Epithelial cell of umbilical artery (primary cell): ENCODE data around the gene PSMD13. TPM values are rescaled to one million over a fixed set of nuclear protein-coding genes. Genes with fewer than 3 reads are reported as not detected.

Experiments used
- total RNA-seq: library from RNA; depleted of rRNA; stranded (reverse); fragments of >200 nt; gene quantifications from 2 replicates; pipeline ENCODE4 v1.2.3, GENCODE V29; 2014

The PSMD13 gene
- 212 and 331 TPM in 2 replicates for total RNA-seq

DNA sequence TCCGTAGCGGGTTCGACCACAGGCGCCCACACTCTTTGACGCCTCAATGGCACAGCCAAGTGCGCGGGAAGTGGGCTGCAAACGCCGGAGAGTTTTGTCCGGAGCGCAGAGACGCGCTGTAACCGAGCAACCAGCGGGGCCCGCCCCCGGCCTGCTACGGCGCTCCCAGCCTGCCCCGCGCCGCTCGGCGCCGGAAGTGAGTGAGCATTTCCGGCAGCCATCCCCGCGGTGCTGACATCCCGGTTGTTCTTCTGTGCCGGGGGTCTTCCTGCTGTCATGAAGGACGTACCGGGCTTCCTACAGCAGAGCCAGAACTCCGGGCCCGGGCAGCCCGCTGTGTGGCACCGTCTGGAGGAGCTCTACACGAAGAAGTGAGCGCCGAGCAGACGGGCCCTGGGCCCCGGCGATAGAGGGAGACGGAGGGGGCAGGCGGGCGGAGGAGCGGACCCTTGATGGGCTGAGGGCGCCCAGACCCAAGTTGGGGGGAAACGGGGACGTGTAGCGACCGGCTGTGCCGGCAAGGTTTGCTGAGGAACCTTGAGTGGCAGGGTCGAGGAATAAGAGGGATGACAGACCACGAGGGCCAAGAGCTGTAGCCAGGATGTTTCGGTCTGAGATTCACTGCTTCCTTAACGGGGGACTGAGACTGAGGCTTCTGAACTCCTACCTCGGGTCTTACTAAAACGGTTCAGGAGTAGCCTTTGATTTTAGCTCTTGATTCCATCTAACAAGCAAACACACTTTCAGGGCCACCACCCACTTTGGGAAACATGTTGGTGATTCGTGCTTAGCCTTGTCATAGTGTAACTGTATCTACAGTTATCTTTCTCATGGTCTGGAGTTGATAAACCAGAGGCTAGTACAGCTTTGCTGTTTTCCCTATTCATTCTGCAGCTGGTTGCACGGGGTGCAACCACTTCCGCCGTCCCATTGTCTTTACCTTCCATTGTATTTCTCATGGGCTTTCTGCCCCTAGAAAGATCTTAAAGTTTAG is at the start of gene PSMD13:
TSS of gene PSMD13 (plus strand) at position 203 of the 994 bp plus-strand sequence. CDS start at position 277, 74 bp downstream.

DNA sequence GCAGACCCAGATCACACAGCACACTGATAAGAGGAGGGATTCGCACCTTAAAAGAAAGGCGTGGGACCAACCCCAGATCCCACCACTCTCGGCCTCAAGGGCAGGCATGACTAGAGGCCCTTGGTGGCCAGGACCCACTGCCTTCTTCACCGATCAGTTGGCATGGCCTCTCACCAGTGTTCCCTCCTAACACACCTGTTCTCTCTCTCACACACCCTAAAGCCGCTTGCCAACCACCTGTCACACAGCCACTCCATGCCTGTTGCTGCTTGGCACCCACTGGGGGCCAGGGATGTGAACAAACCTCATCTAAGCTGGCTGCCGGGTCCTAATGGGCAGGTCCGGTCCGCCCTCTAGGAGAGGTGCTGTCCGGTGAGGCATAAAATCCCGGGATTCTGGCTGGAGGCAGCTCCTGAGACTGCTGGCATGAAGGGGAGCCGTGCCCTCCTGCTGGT is 44.1 kb upstream of the PSMD13 start, which contains the start of gene SCGB1C1:
TSS of gene SCGB1C1 (plus strand) at position 405 of the 455 bp plus-strand sequence. CDS start at position 427, 22 bp downstream.

GRCh38 chr11:207208-207862 is 29.4 kb upstream of the PSMD13 start, which contains the start of the genes BET1L and RIC8A:
Gene BET1L (minus strand): TSS chr11:207399. CDS start chr11:207321, 78 bp downstream.
Gene RIC8A (plus strand): TSS chr11:207708. CDS start chr11:208855, 1,147 bp downstream.

DNA sequence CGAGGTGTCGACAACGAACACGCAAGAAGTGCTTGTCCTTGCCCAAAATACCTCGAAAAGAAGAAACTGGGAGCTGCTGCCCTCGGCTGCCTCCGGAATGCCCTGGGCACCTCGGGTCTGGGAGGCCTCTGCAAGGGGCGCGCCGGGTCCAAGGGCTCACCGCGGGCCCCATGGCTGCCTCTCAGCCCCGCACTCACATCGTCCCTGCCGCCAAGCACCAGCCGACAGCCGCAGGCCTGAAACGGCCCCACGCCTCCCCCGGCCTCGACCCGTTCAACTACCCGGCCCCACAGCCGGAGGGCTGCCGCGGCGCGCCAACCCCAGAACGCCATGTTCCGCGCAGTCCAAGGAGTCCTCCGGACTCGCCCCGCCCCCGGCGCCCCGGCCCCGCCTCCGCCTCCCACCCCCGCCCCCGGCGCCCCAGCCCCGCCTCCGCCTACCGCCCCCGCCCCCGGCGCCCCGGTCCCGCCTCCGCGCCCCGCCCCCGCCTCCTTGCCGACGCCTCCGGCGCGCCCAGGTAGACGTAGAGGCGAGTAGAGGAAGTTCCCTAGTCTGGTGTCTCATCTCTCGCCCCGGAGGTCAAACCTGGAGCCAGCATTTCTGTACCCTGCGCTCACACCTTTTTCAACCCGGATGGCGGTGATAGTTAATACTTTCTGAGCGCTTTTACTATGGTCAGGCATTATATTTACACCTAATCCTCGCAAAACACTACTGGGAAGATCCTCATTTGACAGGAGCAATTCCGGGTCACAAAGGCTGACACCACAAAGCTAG is 591 bp upstream of the PSMD13 start, which contains the start of gene SIRT3:
TSS of gene SIRT3 (minus strand) at position 346 of the 777 bp plus-strand sequence. CDS start at position 332, 14 bp downstream.

GRCh38 chr11:278001-278951 is 41.5 kb downstream of the PSMD13 start, which contains the start of gene NLRP6:
Gene NLRP6 (plus strand): TSS chr11:278407. CDS start chr11:278570, 163 bp downstream.

DNA sequence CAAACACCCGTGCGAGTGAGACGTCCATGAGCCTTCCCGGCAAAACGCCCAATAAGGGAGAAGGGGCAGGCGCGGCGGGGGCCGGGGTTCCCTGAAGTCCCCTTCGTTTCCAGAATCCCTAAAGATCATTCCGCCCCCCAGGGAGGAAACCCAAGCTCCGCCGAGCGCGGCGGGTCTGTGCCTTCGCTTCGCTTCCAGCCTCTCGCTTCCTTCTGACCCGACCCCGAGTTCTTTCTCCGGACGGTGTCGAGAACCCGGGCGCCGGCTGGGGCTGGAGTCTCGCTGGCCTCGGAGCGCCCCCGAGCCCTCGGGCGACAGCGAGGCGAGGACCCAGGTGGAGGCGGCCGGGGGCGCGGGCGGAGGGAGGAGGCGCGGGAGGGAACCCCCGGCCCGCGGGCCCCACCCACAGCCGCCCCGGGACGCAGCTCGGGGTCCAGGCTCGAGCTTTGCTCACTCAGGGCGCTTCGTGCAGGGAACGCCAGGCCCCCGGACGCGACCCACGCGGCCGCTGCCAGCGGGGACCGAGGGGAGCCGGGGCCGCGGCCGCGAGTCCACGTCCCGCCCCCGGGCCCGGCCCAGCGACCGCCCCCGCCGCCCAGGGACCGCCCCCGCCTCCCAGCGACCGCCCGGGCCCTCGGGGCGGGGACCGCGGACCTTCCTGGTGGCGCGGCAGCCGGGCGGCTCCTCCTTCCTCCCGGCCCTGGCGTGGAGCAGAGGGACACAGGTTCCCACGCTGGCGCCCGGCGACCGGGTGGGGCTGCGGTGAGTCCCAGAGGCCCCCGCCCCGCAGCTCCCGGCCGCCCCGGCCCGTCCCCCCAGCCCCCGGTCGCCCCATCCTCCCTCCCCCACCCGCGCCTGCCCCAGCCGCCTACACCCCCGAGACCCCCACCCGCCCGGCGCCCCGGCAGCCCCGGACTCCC is 52.0 kb downstream of the PSMD13 start, which contains the start of gene PGGHG:
TSS of gene PGGHG (plus strand) at position 649 of the 920 bp plus-strand sequence. CDS start 691 bp downstream, outside the sequence.

GRCh38 chr11:299081-299891 is 62.5 kb downstream of the PSMD13 start, which contains the start of gene IFITM5:
Gene IFITM5 (minus strand): TSS chr11:299526. CDS start chr11:299490, 36 bp downstream.

Other genes with a start within 250 kb of the PSMD13 start
- not detected in 2 replicates for gene SCGB1C1, start 43.9 kb upstream of the PSMD13 start, total RNA-seq
- gene BET1L, start 29.6 kb upstream of the PSMD13 start, total RNA-seq: 11.4 and 12.0 TPM in 2 replicates
- gene RIC8A, start 29.3 kb upstream of the PSMD13 start, total RNA-seq: 104 and 140 TPM in 2 replicates
- gene SIRT3, start 634 bp upstream of the PSMD13 start, total RNA-seq: 5.2 and 5.9 TPM in 2 replicates
- not detected in 2 replicates for gene NLRP6, start 41.4 kb downstream of the PSMD13 start, total RNA-seq
- gene PGGHG, start 52.1 kb downstream of the PSMD13 start, total RNA-seq: 10.4 and 10.8 TPM in 2 replicates
- gene IFITM5, start 62.5 kb downstream of the PSMD13 start, total RNA-seq: not detected in 2 replicates
- 24.0 and 41.9 TPM in 2 replicates for gene IFITM2, start 70.8 kb downstream of the PSMD13 start, total RNA-seq
- 18.5 and 92.6 TPM in 2 replicates for gene IFITM1, start 77.1 kb downstream of the PSMD13 start, total RNA-seq
- 25.3 and 49.7 TPM in 2 replicates for gene IFITM3, start 83.9 kb downstream of the PSMD13 start, total RNA-seq
- gene B4GALNT4, start 132.5 kb downstream of the PSMD13 start, total RNA-seq: 0.46 and 7.8 TPM in 2 replicates
- gene PKP3, start 157.2 kb downstream of the PSMD13 start, total RNA-seq: 0.15 and 0.32 TPM in 2 replicates
- gene SIGIRR, start 178.0 kb downstream of the PSMD13 start, total RNA-seq: 28.1 and 43.2 TPM in 2 replicates
- not detected in 2 replicates for gene ANO9, start 205.0 kb downstream of the PSMD13 start, total RNA-seq
- gene PTDSS2, start 213.3 kb downstream of the PSMD13 start, total RNA-seq: 29.9 and 30.2 TPM in 2 replicates